ENCODE data around the gene PLIN4.

PLIN4 gene

GRCh38 chr19:4519521-4520277 lies 1.4 kb upstream of the PLIN4 start:
- Histone ChIP-seq H3K27ac (replicated peaks; ENCODE audit: low read length) (no peak overlapping the region), H3K23ac (ENCODE audit: low read depth, low read length, poor library complexity) (no peak overlapping the region), H3K4ac (ENCODE audit: low read length) (no peak overlapping the region), H3K79me1 (ENCODE audit: low read depth, low read length) (no peaks in the 10 kb centered on the region), H4K8ac (ENCODE audit: low read depth, low read length) (no peak overlapping the region), H3K18ac (ENCODE audit: low read length) (peak overlapping the region; percentile 18), H3K36me3 (replicated peaks in 1 of 2; ENCODE audit: control insufficient read depth in 2 of 2, insufficient read depth in 2 of 2, low read length in 2 of 2) (no peaks in the 10 kb centered on the region), H3K14ac (ENCODE audit: low read length) (no peak overlapping the region), H2AFZ (ENCODE audit: low read length) (no peak overlapping the region), H3K4me3 (ENCODE audit: low read length in 2 of 2) (no peak overlapping the region), H2BK15ac (ENCODE audit: low read length) (no peak overlapping the region), H4K91ac (ENCODE audit: low read depth, low read length, poor library complexity) (no peak overlapping the region), H2BK120ac (ENCODE audit: low read depth, low read length) (no peak overlapping the region), H2AK5ac (ENCODE audit: low read depth, low read length) (peak overlapping the region; percentile 48), H2BK5ac (ENCODE audit: low read length) (no peak overlapping the region), H3K4me2 (ENCODE audit: insufficient read depth, low read length, poor library complexity, severe bottlenecking) (no peak overlapping the region), H3K9me3 (replicated peaks in 1 of 2; ENCODE audit: control insufficient read depth in 2 of 2, insufficient read depth in 1 of 2, low read depth in 1 of 2, low read length in 2 of 2) (no peaks in the 10 kb centered on the region), H2BK12ac (ENCODE audit: low read length) (no peak overlapping the region), H3K27me3 (ENCODE audit: control insufficient read depth in 3 of 3, insufficient read depth in 3 of 3, low read depth in 1 of 3, low read length in 3 of 3) (peaks cover 0 to 2% (median 0%) of the 10 kb centered on the region in 3 experiments), H3K9ac (ENCODE audit: low read depth, low read length, poor library complexity) (no peak overlapping the region), H3K4me1 (ENCODE audit: control insufficient read depth in 2 of 2, insufficient read depth in 1 of 2, low read depth in 1 of 2, low read length in 2 of 2) (peaks cover 0 to 4% of the 10 kb centered on the region in 2 donors)
- DNase-seq (ENCODE audit: low spot score) = no peak
- no CpG with 5 or more reads among the region's 9 CpGs for WGBS, 2 donors (ENCODE audit: extremely low coverage in 2 of 2, insufficient read length in 2 of 2, insufficient replicate concordance in 1 of 2)

- no CpG with 5 or more reads among the region's 6 CpGs for WGBS, 2 donors (ENCODE audit: extremely low coverage in 2 of 2, insufficient read length in 2 of 2, insufficient replicate concordance in 1 of 2)
- no peak for DNase-seq (ENCODE audit: low spot score)
- no peaks in the 10 kb centered on the region for H3K79me1 ChIP-seq (ENCODE audit: low read depth, low read length)
- no peak overlapping the region for H2BK5ac ChIP-seq (ENCODE audit: low read length)
- no peak overlapping the region for H2BK120ac ChIP-seq (ENCODE audit: low read depth, low read length)
- H3K4me2 ChIP-seq (ENCODE audit: insufficient read depth, low read length, poor library complexity, severe bottlenecking) = no peak overlapping the region
- H4K8ac ChIP-seq (ENCODE audit: low read depth, low read length) = no peak overlapping the region
- no peak overlapping the region for H3K23ac ChIP-seq (ENCODE audit: low read depth, low read length, poor library complexity)
- no peak overlapping the region for H3K4ac ChIP-seq (ENCODE audit: low read length)
- no peak overlapping the region for H4K91ac ChIP-seq (ENCODE audit: low read depth, low read length, poor library complexity)
- H3K36me3 ChIP-seq (replicated peaks in 1 of 2; ENCODE audit: control insufficient read depth in 2 of 2, insufficient read depth in 2 of 2, low read length in 2 of 2) = no peaks in the 10 kb centered on the region
- H3K9me3 ChIP-seq (replicated peaks in 1 of 2; ENCODE audit: control insufficient read depth in 2 of 2, insufficient read depth in 1 of 2, low read depth in 1 of 2, low read length in 2 of 2) = no peaks in the 10 kb centered on the region
- no peak overlapping the region for H2BK15ac ChIP-seq (ENCODE audit: low read length)
- H3K27ac ChIP-seq (replicated peaks; ENCODE audit: low read length) = no peak overlapping the region
- H3K4me3 ChIP-seq (ENCODE audit: low read length in 2 of 2) = no peak overlapping the region
- peak overlapping the region; percentile 10 for H2AK5ac ChIP-seq (ENCODE audit: low read depth, low read length)
- no peak overlapping the region for H2AFZ ChIP-seq (ENCODE audit: low read length)
- no peak overlapping the region for H3K14ac ChIP-seq (ENCODE audit: low read length)
- no peak overlapping the region for H3K18ac ChIP-seq (ENCODE audit: low read length)
- peaks cover 0 to 4% of the 10 kb centered on the region in 2 donors for H3K4me1 ChIP-seq (ENCODE audit: control insufficient read depth in 2 of 2, insufficient read depth in 1 of 2, low read depth in 1 of 2, low read length in 2 of 2)
- H3K27me3 ChIP-seq (ENCODE audit: control insufficient read depth in 3 of 3, insufficient read depth in 3 of 3, low read depth in 1 of 3, low read length in 3 of 3) = peaks cover 0 to 2% (median 0%) of the 10 kb centered on the region in 3 experiments
- no peak overlapping the region for H2BK12ac ChIP-seq (ENCODE audit: low read length)
- no peak overlapping the region for H3K9ac ChIP-seq (ENCODE audit: low read depth, low read length, poor library complexity)
Observed at GRCh38 chr19:4519172-4519496, 848 bp upstream of the PLIN4 start.

GRCh38 chr19:4517451-4518057 lies 732 bp downstream of the PLIN4 start:
- H3K4me3 ChIP-seq (ENCODE audit: low read length in 2 of 2) = no peak overlapping the region
- H3K36me3 ChIP-seq (replicated peaks in 1 of 2; ENCODE audit: control insufficient read depth in 2 of 2, insufficient read depth in 2 of 2, low read length in 2 of 2) = no peaks in the 10 kb centered on the region
- H3K79me1 ChIP-seq (ENCODE audit: low read depth, low read length) = no peaks in the 10 kb centered on the region
- H2AFZ ChIP-seq (ENCODE audit: low read length) = no peak overlapping the region
- H3K27me3 ChIP-seq (ENCODE audit: control insufficient read depth in 3 of 3, insufficient read depth in 3 of 3, low read depth in 1 of 3, low read length in 3 of 3) = peaks cover 0 to 2% (median 0%) of the 10 kb centered on the region in 3 experiments
- no peak overlapping the region for H3K23ac ChIP-seq (ENCODE audit: low read depth, low read length, poor library complexity)
- H3K9me3 ChIP-seq (replicated peaks in 1 of 2; ENCODE audit: control insufficient read depth in 2 of 2, insufficient read depth in 1 of 2, low read depth in 1 of 2, low read length in 2 of 2) = no peaks in the 10 kb centered on the region
- H2AK5ac ChIP-seq (ENCODE audit: low read depth, low read length) = peak overlapping the region; percentile 94
- H2BK5ac ChIP-seq (ENCODE audit: low read length) = peak overlapping the region; percentile 91
- H3K4ac ChIP-seq (ENCODE audit: low read length) = no peak overlapping the region
- DNase-seq (ENCODE audit: low spot score) = no peak
- H3K4me1 ChIP-seq (ENCODE audit: control insufficient read depth in 2 of 2, insufficient read depth in 1 of 2, low read depth in 1 of 2, low read length in 2 of 2) = peaks cover 0 to 4% of the 10 kb centered on the region in 2 donors
- peak overlapping the region; percentile 76 for H3K18ac ChIP-seq (ENCODE audit: low read length)
- peak overlapping the region; percentile 17 for H4K8ac ChIP-seq (ENCODE audit: low read depth, low read length)
- H2BK120ac ChIP-seq (ENCODE audit: low read depth, low read length) = peak overlapping the region; percentile 61
- no CpG with 5 or more reads among the region's 24 CpGs for WGBS, 2 donors (ENCODE audit: extremely low coverage in 2 of 2, insufficient read length in 2 of 2, insufficient replicate concordance in 1 of 2)
- H3K27ac ChIP-seq (replicated peaks; ENCODE audit: low read length) = no peak overlapping the region
- no peak overlapping the region for H3K9ac ChIP-seq (ENCODE audit: low read depth, low read length, poor library complexity)
- H2BK12ac ChIP-seq (ENCODE audit: low read length) = no peak overlapping the region
- peak overlapping the region; percentile 71 for H3K14ac ChIP-seq (ENCODE audit: low read length)
- H2BK15ac ChIP-seq (ENCODE audit: low read length) = peak overlapping the region; percentile 67
- H4K91ac ChIP-seq (ENCODE audit: low read depth, low read length, poor library complexity) = peak overlapping the region; percentile 43
- H3K4me2 ChIP-seq (ENCODE audit: insufficient read depth, low read length, poor library complexity, severe bottlenecking) = peak overlapping the region; percentile 11

- Histone ChIP-seq H3K4me1 (ENCODE audit: control insufficient read depth in 2 of 2, insufficient read depth in 1 of 2, low read depth in 1 of 2, low read length in 2 of 2) (peaks cover 0 to 4% of the 10 kb centered on the region in 2 donors), H2BK15ac (ENCODE audit: low read length) (peak overlapping the region; percentile 67), H3K4ac (ENCODE audit: low read length) (no peak overlapping the region), H3K36me3 (replicated peaks in 1 of 2; ENCODE audit: control insufficient read depth in 2 of 2, insufficient read depth in 2 of 2, low read length in 2 of 2) (no peaks in the 10 kb centered on the region), H3K18ac (ENCODE audit: low read length) (peak overlapping the region; percentile 76), H3K14ac (ENCODE audit: low read length) (peak overlapping the region; percentile 71), H2AFZ (ENCODE audit: low read length) (no peak overlapping the region), H2BK12ac (ENCODE audit: low read length) (no peak overlapping the region), H3K27ac (replicated peaks; ENCODE audit: low read length) (no peak overlapping the region), H2AK5ac (ENCODE audit: low read depth, low read length) (peak overlapping the region; percentile 94), H2BK5ac (ENCODE audit: low read length) (no peak overlapping the region), H3K9ac (ENCODE audit: low read depth, low read length, poor library complexity) (peak overlapping the region; percentile 21), H3K79me1 (ENCODE audit: low read depth, low read length) (no peaks in the 10 kb centered on the region), H3K9me3 (replicated peaks in 1 of 2; ENCODE audit: control insufficient read depth in 2 of 2, insufficient read depth in 1 of 2, low read depth in 1 of 2, low read length in 2 of 2) (no peaks in the 10 kb centered on the region), H3K4me3 (ENCODE audit: low read length in 2 of 2) (no peak overlapping the region), H3K4me2 (ENCODE audit: insufficient read depth, low read length, poor library complexity, severe bottlenecking) (no peak overlapping the region), H4K91ac (ENCODE audit: low read depth, low read length, poor library complexity) (no peak overlapping the region), H3K23ac (ENCODE audit: low read depth, low read length, poor library complexity) (no peak overlapping the region), H3K27me3 (ENCODE audit: control insufficient read depth in 3 of 3, insufficient read depth in 3 of 3, low read depth in 1 of 3, low read length in 3 of 3) (peaks cover 0 to 2% (median 2%) of the 10 kb centered on the region in 3 experiments), H2BK120ac (ENCODE audit: low read depth, low read length) (no peak overlapping the region), H4K8ac (ENCODE audit: low read depth, low read length) (peak overlapping the region; percentile 17)
- WGBS, 2 donors (ENCODE audit: extremely low coverage in 2 of 2, insufficient read length in 2 of 2, insufficient replicate concordance in 1 of 2) = no CpG with 5 or more reads among the region's 8 CpGs
- no peak for DNase-seq (ENCODE audit: low spot score)
Observed at GRCh38 chr19:4516939-4517300, 1.4 kb downstream of the PLIN4 start.

Data from neuronal stem cell (in vitro differentiated cells).